K562 (cell line): Measurements from ENCODE around the gene CACNG1. TPM values are rescaled to one million over a fixed set of nuclear protein-coding genes. Genes with fewer than 3 reads are reported as not detected.

Experiments used
- ATAC-seq: fragments of 200-7000 bp; cut with Tn5 transposase; 3 replicates; pipeline ENCODE4 v1.9.1; 2020; ENCODE audit warnings: moderate library complexity
- BruUV-seq: library from RNA; stranded (reverse); fragments of 400-500 nt; replicated peaks from 2 replicates; lab custom pipeline; 2021; lab: Mats Ljungman, UMichigan
- CTCF ChIA-PET: fragments of 300-600 bp; formaldehyde crosslinking; extraction: SDS; loops from one replicate; lab custom pipeline; 2021; ENCODE audit warnings: low intra/inter-chr PET ratio; lab: Yijun Ruan, JAX
- POLR2A ChIA-PET: fragments of 300-600, 350-650 bp; sonication (Branson Sonifier 250); formaldehyde crosslinking; extraction: SDS; loops from one replicate; lab custom pipeline; 2021; ENCODE audit warnings: antibody characterized with exemption, inconsistent platforms; lab: Yijun Ruan, JAX
- DNase-seq, 4 experiments: peaks; one replicate each; pipeline versions ENCODE4 v3.0.0 to v3.0.0-alpha.2; 2011 to 2018; ENCODE audit warnings: low spot score in 3 of 4, mixed read lengths in 3 of 4; ENCODE audit errors: extremely low read depth in 1 of 4
- FAIRE-seq: peaks from 2 replicates; lab custom pipeline; 2011; peaks lifted over from hg19 to GRCh38; lab: Jason Lieb, UNC
- H2AFZ ChIP-seq: 2 replicates; pipeline ENCODE4 v1.6.0; 2011; ENCODE audit warnings: low read depth, low read length, control low read depth, inconsistent platforms
- H3K27ac ChIP-seq: fragments of 200-600 bp; 3 replicates; pipeline ENCODE4 v1.8.0; 2011; ENCODE audit warnings: low read depth, mild to moderate bottlenecking, control low read depth, inconsistent platforms, low read length, moderate library complexity, mixed read lengths; ENCODE audit errors: extremely low read depth
- H3K27me3 ChIP-seq, 2 experiments: fragments of 300-600 bp in 1 of 2; 2 replicates in 1 of 2; 3 replicates in 1 of 2; pipeline versions ENCODE4 v1.6.0 to v1.8.0; 2011; ENCODE audit warnings: inconsistent platforms in 2 of 2, low read length in 2 of 2, mild to moderate bottlenecking in 1 of 2, mixed read lengths in 1 of 2, moderate library complexity in 1 of 2; ENCODE audit not compliant: control insufficient read depth in 2 of 2, insufficient read depth in 2 of 2
- H3K36me3 ChIP-seq: fragments of 300-600 bp; 3 replicates; pipeline ENCODE4 v1.8.0; 2011; ENCODE audit warnings: mild to moderate bottlenecking, low read length, inconsistent platforms; ENCODE audit not compliant: control insufficient read depth, insufficient read depth
- H3K4me1 ChIP-seq, 2 experiments: fragments of 200-600 bp in 1 of 2; replicated peaks in 1 of 2; 2 replicates in 1 of 2; 3 replicates in 1 of 2; pipeline versions ENCODE4 v1.5.1 to v1.8.0; 2011; ENCODE audit warnings: inconsistent platforms in 2 of 2, low read length in 2 of 2, mild to moderate bottlenecking in 1 of 2, mixed read lengths in 1 of 2, moderate library complexity in 1 of 2; ENCODE audit not compliant: control insufficient read depth in 2 of 2, insufficient read depth in 2 of 2
- H3K4me2 ChIP-seq: 2 replicates; pipeline ENCODE4 v1.6.1; 2011; ENCODE audit warnings: low read length, control low read depth, inconsistent platforms, mixed read lengths; ENCODE audit not compliant: insufficient read depth
- H3K4me3 ChIP-seq: fragments of 200-600 bp; sonication (generic), shearing (Covaris generic); 2 replicates; pipeline ENCODE4 v1.5.1; 2016; ENCODE audit warnings: control low read depth, inconsistent platforms
- H3K79me2 ChIP-seq: fragments of 200-600 bp; 3 replicates; pipeline ENCODE4 v1.8.0; 2011; ENCODE audit warnings: low read length, inconsistent platforms; ENCODE audit not compliant: control insufficient read depth, insufficient read depth
- H3K9ac ChIP-seq, 2 experiments: 2 replicates each; pipeline versions ENCODE4 v1.6.0 to v1.6.1; 2011; ENCODE audit warnings: low read depth in 2 of 2, low read length in 2 of 2, control low read depth in 1 of 2, inconsistent platforms in 1 of 2, mild to moderate bottlenecking in 1 of 2, mixed read lengths in 1 of 2; ENCODE audit not compliant: insufficient read depth in 1 of 2
- H3K9me1 ChIP-seq: one replicate; pipeline ENCODE4 v1.6.0; 2011; ENCODE audit warnings: inconsistent platforms, mild to moderate bottlenecking, low read length, moderate library complexity; ENCODE audit not compliant: control insufficient read depth, insufficient read depth
- H3K9me3 ChIP-seq: replicated peaks from 2 replicates; pipeline ENCODE4 v1.5.1; 2011; ENCODE audit warnings: low read depth, low read length, inconsistent platforms; ENCODE audit not compliant: control insufficient read depth, insufficient read depth
- H4K20me1 ChIP-seq: replicated peaks from 2 replicates; pipeline ENCODE4 v1.6.1; 2011; ENCODE audit warnings: low read length, inconsistent platforms, mixed read lengths; ENCODE audit not compliant: control insufficient read depth, insufficient read depth
- JUNB ChIP-seq: fragments of 450-650 bp; formaldehyde crosslinking; conservative IDR thresholded peaks from 2 replicates; pipeline ENCODE4 v1.4.0; 2020; ENCODE audit warnings: mild to moderate bottlenecking
- RBBP5 ChIP-seq: fragments of 200-600 bp; sonication (generic); IDR thresholded peaks from 2 replicates; pipeline ENCODE4 v1.6.1; 2012; ENCODE audit warnings: borderline replicate concordance, mild to moderate bottlenecking, low read length, control low read depth, inconsistent platforms; ENCODE audit not compliant: insufficient read depth, poor library complexity, severe bottlenecking
- SIX5 ChIP-seq, 2 experiments: IDR thresholded peaks; 2 replicates each; pipeline ENCODE4 v1.6.1; 2011; ENCODE audit warnings: low read length in 2 of 2, borderline replicate concordance in 1 of 2, low read depth in 1 of 2, mild to moderate bottlenecking in 1 of 2, moderate library complexity in 1 of 2; ENCODE audit not compliant: insufficient read depth in 1 of 2
- TEAD1 ChIP-seq, 2 experiments: fragments of 450-650 bp in 1 of 2; sonication (generic) in 1 of 2; formaldehyde crosslinking; IDR thresholded peaks; 2 replicates each; pipeline versions ENCODE4 v1.4.0 to v1.8.0; 2020 to 2022; ENCODE audit warnings: mild to moderate bottlenecking in 2 of 2, missing genetic modification reagents in 1 of 2
- TGIF2 ChIP-seq: sonication (generic); formaldehyde crosslinking; IDR thresholded peaks from 2 replicates; pipeline ENCODE4 v1.8.1; 2022; ENCODE audit warnings: mild to moderate bottlenecking, missing genetic modification reagents, moderate library complexity
- ZFX ChIP-seq: sonication (generic); formaldehyde crosslinking; IDR thresholded peaks from 2 replicates; pipeline ENCODE4 v1.8.0; 2022; ENCODE audit warnings: mild to moderate bottlenecking, missing genetic modification reagents, moderate library complexity
- WGBS: fragments of 100-300 bp; shearing (Covaris generic); methylation state at CpG from one replicate; pipeline ENCODE4 v1.1.6; 2016; ENCODE audit warnings: low coverage, mixed read lengths; ENCODE audit not compliant: insufficient coverage; ENCODE audit errors: missing lambda C conversion rate; 5-methylcytosine and 5-hydroxymethylcytosine counted together
- in situ Hi-C: fragments of 300-500 bp; cut with MboI; formaldehyde crosslinking; loops from 4 replicates; pipeline ENCODE4 v1.15.0; 2018; ENCODE audit warnings: inconsistent platforms, mixed read lengths
- intact Hi-C: fragments of 100-400 bp; cut with micrococcal nuclease; formaldehyde crosslinking; loops from 2 replicates; pipeline ENCODE4 v1.14.2; 2022
- polyA plus RNA-seq, 8 experiments: library from polyadenylated mRNA; depleted of rRNA in 4 of 8; stranded (reverse) in 5 of 8; unstranded in 3 of 8; fragments of >200 nt; fragmentation: Nextera tagmentation in 2 of 8; fragmentation: Illumina TruSeq in 1 of 8; extraction: Ambion mirVana in 2 of 8; extraction: Trizol in 1 of 8; gene quantifications; 2 replicates each; pipeline versions ENCODE4 v1.2.1 to v1.2.3, GENCODE V29; 2011 to 2014; ENCODE audit warnings: inconsistent platforms in 1 of 8, missing spikeins in 1 of 8
- total RNA-seq, 7 experiments: library from RNA; depleted of rRNA in 6 of 7; stranded (reverse); fragments of >200 nt in 6 of 7; fragmentation: Illumina TruSeq in 2 of 7; extraction: Trizol in 2 of 7; gene quantifications; 2 replicates each; pipeline versions ENCODE4 v1.2.1 to v1.2.3, GENCODE V29; 2011 to 2021; ENCODE audit warnings: low replicate concordance in 1 of 7
- TF ChIP-seq, protein P1 (sequence below): sonication (generic); formaldehyde crosslinking; IDR thresholded peaks from 2 replicates; pipeline ENCODE4 v1.8.0; 2022; ENCODE audit warnings: mild to moderate bottlenecking, missing genetic modification reagents
- TF ChIP-seq, protein P2 (sequence below): fragments of 450-650 bp; formaldehyde crosslinking; IDR thresholded peaks from 2 replicates; pipeline ENCODE4 v1.4.0; 2022; ENCODE audit warnings: missing genetic modification characterization

CACNG1 gene
- total and polyA plus RNA-seq, 9 of the 15 experiments (the other 6 are each of a cell fraction or from before 2014, with no cell fraction given): not detected

DNA sequence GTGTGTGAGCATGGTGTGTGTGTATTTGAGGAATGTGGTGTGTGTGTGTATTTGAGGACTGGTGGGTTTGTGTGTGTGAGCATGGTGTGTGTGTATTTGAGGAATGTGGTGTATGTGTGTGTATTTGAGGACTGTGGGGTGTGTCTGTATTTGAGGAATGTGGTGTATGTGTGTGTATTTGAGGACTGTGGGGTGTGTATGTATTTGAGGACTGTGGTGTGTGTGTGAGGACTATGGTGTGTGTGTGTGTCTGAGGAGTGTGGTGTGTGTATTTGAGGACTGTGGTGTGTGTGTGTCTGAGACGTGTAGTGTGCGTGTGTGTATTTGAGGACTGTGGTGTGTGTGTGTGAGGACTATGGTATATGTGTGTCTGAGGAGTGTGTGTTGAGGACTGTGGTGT lies 18.0 kb upstream of the CACNG1 start:
- Histone ChIP-seq H3K4me2 (no peak overlapping the region), H3K9me3 (no peaks in the 10 kb centered on the region), H3K27me3 (peaks cover 57 to 93% of the 10 kb centered on the region in 2 experiments), H3K27ac (no peak overlapping the region), H3K9me1 (no peaks in the 10 kb centered on the region), H3K36me3 (no peaks in the 10 kb centered on the region), H3K79me2 (no peaks in the 10 kb centered on the region), H3K4me3 (no peak overlapping the region), H2AFZ (no peak overlapping the region), H3K9ac (no peak overlapping the region), H4K20me1 (no peaks in the 10 kb centered on the region; the same call in 1 of the 2 replicates), H3K4me1 (peaks cover 0 to 8% of the 10 kb centered on the region in 2 experiments; a peak in 1 of 5 replicates)
- DNase-seq (no peak), ATAC-seq (no peak), FAIRE-seq (no peak)
- BruUV-seq: no TSS peak
- ChIA-PET POLR2A (no interaction called here), CTCF (interaction anchor here (0.6 kb wide), 1 partner anchor 653 kb away, joined by 3 read pairs; no protein-coding TSS in a partner anchor)
- in situ Hi-C loops: no loop called here
- TF ChIP-seq TEAD1 (CRISPR knock-in tag; IDR thresholded peaks at IDR 0.05) (no peak), RBBP5 (no peak), SIX5 (IDR thresholded peaks at IDR 0.05; ENCODE audit: borderline replicate concordance in 1 of 2, insufficient read depth in 1 of 2, low read depth in 1 of 2, low read length in 2 of 2) (no peak), JUNB (no peak), TGIF2 (CRISPR knock-in tag) (no peak), ZFX (CRISPR knock-in tag) (no peak)
- TF ChIP-seq, protein P1, sequence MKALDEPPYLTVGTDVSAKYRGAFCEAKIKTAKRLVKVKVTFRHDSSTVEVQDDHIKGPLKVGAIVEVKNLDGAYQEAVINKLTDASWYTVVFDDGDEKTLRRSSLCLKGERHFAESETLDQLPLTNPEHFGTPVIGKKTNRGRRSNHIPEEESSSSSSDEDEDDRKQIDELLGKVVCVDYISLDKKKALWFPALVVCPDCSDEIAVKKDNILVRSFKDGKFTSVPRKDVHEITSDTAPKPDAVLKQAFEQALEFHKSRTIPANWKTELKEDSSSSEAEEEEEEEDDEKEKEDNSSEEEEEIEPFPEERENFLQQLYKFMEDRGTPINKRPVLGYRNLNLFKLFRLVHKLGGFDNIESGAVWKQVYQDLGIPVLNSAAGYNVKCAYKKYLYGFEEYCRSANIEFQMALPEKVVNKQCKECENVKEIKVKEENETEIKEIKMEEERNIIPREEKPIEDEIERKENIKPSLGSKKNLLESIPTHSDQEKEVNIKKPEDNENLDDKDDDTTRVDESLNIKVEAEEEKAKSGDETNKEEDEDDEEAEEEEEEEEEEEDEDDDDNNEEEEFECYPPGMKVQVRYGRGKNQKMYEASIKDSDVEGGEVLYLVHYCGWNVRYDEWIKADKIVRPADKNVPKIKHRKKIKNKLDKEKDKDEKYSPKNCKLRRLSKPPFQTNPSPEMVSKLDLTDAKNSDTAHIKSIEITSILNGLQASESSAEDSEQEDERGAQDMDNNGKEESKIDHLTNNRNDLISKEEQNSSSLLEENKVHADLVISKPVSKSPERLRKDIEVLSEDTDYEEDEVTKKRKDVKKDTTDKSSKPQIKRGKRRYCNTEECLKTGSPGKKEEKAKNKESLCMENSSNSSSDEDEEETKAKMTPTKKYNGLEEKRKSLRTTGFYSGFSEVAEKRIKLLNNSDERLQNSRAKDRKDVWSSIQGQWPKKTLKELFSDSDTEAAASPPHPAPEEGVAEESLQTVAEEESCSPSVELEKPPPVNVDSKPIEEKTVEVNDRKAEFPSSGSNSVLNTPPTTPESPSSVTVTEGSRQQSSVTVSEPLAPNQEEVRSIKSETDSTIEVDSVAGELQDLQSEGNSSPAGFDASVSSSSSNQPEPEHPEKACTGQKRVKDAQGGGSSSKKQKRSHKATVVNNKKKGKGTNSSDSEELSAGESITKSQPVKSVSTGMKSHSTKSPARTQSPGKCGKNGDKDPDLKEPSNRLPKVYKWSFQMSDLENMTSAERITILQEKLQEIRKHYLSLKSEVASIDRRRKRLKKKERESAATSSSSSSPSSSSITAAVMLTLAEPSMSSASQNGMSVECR: no peak
- TF ChIP-seq, protein P2, sequence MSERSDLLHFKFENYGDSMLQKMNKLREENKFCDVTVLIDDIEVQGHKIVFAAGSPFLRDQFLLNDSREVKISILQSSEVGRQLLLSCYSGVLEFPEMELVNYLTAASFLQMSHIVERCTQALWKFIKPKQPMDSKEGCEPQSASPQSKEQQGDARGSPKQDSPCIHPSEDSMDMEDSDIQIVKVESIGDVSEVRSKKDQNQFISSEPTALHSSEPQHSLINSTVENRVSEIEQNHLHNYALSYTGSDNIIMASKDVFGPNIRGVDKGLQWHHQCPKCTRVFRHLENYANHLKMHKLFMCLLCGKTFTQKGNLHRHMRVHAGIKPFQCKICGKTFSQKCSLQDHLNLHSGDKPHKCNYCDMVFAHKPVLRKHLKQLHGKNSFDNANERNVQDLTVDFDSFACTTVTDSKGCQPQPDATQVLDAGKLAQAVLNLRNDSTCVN (CRISPR knock-in tag): no peak
- intact Hi-C loops: no loop called here
- 0% methylated on average over 2 of the region's 2 CpGs for WGBS
